ENCODE data around the gene TMEM203. TPM values are rescaled to one million over a fixed set of nuclear protein-coding genes. Genes with fewer than 3 reads are reported as not detected.

Gene TMEM203, protein sequence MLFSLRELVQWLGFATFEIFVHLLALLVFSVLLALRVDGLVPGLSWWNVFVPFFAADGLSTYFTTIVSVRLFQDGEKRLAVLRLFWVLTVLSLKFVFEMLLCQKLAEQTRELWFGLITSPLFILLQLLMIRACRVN
- 10 to 100 TPM; 19.3 to 27.3 TPM for total RNA-seq

DNA sequence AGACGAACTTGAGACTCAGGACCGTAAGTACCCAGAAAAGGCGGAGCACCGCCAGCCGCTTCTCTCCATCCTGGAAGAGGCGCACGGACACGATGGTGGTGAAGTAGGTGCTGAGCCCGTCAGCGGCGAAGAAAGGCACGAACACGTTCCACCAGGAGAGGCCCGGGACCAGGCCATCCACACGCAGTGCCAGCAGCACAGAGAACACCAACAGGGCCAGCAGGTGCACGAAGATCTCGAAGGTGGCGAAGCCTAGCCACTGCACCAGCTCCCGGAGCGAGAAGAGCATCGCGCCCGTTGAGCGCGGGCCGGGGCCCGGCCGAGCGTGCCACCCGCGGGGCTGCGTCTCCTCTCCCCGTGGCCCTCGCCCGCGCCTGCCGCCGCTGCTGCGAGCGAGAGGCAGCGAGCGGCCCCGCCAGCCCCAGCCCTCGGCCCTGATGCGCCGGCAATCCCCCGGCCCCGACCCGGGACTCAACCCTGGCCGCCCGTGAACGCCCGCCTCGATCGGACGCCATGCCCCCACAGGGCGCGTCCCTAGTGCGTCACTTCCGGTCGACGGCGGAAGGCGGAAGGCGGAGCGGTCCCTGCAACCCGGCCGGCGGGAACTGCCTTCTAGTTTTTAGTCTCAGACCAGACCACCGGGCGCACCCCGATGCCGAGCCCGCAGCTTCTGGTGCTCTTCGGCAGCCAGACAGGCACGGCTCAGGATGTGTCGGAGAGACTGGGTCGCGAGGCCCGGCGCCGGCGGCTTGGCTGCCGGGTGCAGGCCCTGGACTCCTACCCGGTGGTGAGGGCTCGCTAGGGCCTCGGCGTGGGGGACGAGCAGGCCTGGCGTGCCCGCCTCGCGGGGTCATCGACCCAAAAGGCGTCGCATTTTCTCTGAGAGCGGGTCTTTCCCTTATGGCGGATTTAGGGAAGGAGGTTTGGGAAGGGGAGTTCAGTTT is at the start of gene TMEM203, which contains the start of gene NDOR1:
TMEM203 (minus strand) TSS at position 523 of the 944 bp plus-strand sequence; CDS start at position 289, 234 bp downstream.
NDOR1 (plus strand) TSS at position 575 of the 944 bp plus-strand sequence; CDS start at position 653, 78 bp downstream.
- Mint-ChIP-seq H3K27me3 (no peaks in the 10 kb centered on the region), H3K27ac (peak within 1 kb of the TSS; percentile 88), H3K4me3 (peak within 1 kb of the TSS; percentile 90), H3K4me1 (peaks cover 15% of the 10 kb centered on the region), H3K36me3 (ENCODE audit: low read depth) (peaks cover 31% of the 10 kb centered on the region), H3K9me3 (no peaks in the 10 kb centered on the region)
- ATAC-seq (replicated peaks) = peak; percentile 61

DNA sequence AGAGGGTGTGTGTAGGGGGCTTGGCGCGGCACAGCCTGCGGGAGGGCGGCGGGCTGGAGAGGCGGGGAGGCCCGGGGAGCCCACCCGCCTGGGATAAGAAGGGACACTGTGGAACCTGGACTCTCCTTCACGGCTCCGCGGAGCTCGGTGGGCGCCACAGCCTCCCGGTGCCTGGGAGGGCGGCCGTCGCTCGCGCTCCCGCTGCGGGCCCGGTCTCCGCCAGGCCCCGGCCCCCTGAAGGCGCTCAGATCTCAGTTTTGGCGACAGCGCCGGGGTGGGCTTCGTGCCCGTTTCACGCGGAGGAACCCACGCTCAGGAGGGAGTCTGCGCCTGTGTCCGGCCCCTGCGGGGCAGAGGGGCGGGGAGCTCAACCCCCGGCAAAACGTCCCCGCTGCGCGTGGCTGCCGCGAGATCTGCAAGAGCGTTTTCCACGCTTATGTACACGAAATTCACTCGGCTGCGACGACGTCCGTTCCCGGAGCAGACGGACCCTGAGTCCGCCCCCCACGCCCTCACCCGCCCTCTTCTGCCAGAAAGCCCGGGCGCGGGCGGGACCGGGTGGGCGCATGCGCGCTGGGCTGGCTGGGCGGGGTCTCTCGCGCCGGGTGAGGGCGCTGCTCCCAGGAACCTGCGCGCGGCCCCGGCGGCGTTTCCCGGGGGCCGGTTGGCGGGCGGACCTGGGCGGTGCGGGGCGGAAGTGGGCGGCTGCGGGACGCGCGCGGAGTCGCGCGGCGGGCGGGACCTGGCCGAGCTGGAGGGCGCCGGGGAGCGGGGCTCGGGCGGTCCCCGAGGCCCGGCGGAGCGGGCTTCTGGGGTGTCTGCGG is 49.4 kb upstream of the TMEM203 start, which contains the start of gene NELFB:
NELFB (plus strand) TSS at position 704 of the 824 bp plus-strand sequence.
- Mint-ChIP-seq H3K9me3 (no peaks in the 10 kb centered on the region), H3K4me1 (peaks cover 4% of the 10 kb centered on the region), H3K36me3 (ENCODE audit: low read depth) (peaks cover 40% of the 10 kb centered on the region), H3K27me3 (no peaks in the 10 kb centered on the region), H3K4me3 (peak within 1 kb of the TSS; percentile 85), H3K27ac (peak within 1 kb of the TSS; percentile 76)
- peak; percentile 89 for ATAC-seq (replicated peaks)

DNA sequence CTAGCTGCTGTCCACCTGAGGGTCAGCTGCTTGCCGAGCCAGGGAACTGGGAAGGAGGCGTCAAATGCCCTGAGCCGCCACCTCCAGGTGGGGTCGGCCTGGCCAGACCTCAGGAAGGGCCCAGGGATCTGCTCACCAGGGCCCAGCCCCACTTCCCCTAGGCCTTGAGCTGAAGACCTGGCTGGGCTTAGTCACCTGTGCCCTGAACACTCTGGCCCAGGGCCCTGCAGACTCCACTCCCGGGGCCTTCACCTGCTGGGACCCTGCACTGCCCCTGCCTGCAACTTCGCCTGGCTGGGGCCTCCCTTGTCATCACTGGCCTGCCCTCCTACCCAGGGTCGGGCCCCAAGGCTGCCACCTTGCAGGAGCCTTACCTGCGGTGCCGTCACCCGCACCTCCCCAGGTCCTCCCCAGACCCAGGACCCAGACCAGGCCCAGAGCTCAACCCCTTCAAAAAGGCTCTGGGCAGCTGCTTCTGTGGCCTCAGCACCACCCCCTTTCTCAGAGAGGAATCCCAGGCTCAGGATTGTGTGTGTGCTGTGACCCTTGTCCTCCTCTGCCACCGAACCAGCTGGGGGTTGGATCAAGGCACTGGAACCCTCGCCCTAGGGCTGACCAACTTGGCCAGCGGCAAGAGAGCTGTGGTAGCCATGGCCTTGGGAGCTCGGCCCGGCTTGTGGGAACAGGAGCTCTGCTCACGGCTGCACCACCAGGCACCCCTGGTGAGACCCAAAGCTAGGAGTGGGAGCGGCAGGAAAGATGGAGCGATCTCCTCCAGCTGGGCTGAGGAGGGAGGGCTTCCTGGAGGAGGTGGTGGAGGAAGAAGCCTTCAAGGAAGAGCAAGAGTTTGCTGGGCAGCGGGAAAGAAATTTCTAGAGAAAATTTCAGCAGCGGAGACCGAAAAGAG is 48.5 kb upstream of the TMEM203 start:
- ATAC-seq (replicated peaks) = no peak
- no peaks in the 10 kb centered on the region for H3K27me3 Mint-ChIP-seq
- H3K27ac Mint-ChIP-seq = peak overlapping the region; percentile 76
- H3K4me1 Mint-ChIP-seq = peaks cover 4% of the 10 kb centered on the region
- H3K36me3 Mint-ChIP-seq (ENCODE audit: low read depth) = peaks cover 35% of the 10 kb centered on the region
- H3K9me3 Mint-ChIP-seq = no peaks in the 10 kb centered on the region
- peak overlapping the region; percentile 85 for H3K4me3 Mint-ChIP-seq

DNA sequence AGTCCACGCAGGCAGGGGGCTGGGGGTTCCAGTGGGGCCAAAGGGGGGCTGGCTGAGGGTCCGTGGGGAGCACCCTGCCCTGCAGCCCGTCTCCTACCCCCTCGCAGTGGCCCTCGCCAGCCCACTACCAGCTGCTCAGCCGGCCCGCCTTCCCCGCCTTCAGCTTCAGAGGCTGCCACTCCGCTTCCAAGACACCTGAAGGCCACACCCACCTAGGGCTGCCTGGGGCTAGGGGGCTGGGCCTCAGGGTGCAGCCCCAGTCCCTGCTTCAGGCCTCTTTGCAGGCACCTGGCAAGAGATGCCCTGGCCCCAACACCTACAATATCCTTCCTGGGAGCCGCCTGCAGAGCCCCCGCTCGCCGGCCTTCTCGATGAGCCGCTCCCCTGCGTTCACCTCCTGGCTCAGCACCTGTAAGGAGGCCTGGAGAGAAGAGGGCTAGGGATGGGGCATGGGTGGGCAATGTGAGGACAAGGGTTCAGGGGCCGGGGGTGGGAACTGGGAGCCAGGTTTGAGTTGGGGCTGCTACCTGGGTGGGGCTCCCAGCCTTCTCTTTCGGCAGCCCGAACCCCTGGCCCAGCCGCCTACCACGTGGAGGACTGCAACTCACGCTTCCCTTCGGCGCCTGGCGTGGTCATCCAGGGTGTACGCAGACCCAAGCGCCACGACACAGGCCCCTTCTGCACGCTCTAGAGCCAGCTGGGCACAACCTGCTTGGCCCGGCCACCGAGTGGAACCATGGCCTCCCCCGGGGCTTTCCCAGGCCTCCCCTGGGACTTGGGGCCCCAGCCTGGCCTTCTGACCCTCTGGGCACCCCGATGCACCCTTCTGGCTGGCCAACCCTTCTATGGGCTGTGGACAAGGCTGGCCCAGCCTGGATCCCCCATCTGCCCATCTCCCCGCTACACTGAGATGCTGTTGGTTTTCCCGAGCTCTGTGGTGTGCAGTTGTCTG is 47.4 kb upstream of the TMEM203 start:
- H3K9me3 Mint-ChIP-seq = no peaks in the 10 kb centered on the region
- H3K36me3 Mint-ChIP-seq (ENCODE audit: low read depth) = peaks cover 24% of the 10 kb centered on the region
- ATAC-seq (replicated peaks) = no peak
- peaks cover 4% of the 10 kb centered on the region for H3K4me1 Mint-ChIP-seq
- no peak overlapping the region for H3K27ac Mint-ChIP-seq
- no peak overlapping the region for H3K4me3 Mint-ChIP-seq
- H3K27me3 Mint-ChIP-seq = no peaks in the 10 kb centered on the region

DNA sequence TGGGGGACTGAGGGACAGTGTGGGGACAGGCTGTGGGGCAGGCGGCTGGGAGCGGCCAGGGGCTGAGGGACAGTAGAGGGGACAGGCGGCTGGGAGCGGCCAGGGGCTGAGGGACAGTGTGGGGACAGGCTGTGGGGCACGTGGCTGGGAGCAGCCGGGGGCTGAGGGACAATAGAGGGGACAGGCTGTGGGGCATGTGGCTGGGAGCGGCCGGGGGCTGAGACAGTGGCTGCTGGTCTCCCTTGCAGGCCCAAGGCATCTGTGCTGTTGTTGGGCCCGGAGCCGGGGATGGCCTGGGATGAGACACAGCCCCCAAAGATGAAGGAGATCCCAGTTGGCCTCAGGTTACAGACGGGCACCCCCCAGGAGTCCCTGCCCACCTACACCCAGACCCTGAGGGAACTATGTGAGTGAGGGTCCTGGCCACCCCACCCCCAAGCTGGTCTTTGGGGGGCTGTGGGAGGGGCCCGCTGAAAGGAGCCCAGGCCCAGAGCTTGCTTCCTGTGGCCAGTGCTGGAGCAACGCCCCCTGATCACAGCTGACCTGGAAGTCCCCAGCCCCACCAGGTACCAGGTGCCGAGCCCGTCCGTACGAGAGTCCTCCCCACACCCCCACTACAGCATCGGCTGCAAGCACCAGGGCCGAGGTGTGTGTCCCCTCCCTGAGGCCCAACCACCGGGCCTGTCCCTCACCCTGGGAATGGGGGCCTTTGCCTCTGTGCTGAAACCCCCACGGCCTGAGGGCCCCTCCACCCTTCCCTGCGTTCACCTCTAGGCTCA is 46.2 kb upstream of the TMEM203 start:
- ATAC-seq (replicated peaks) = no peak
- no peaks in the 10 kb centered on the region for H3K27me3 Mint-ChIP-seq
- H3K4me3 Mint-ChIP-seq = no peak overlapping the region
- no peaks in the 10 kb centered on the region for H3K9me3 Mint-ChIP-seq
- peaks cover 12% of the 10 kb centered on the region for H3K36me3 Mint-ChIP-seq (ENCODE audit: low read depth)
- peaks cover 4% of the 10 kb centered on the region for H3K4me1 Mint-ChIP-seq
- no peak overlapping the region for H3K27ac Mint-ChIP-seq

DNA sequence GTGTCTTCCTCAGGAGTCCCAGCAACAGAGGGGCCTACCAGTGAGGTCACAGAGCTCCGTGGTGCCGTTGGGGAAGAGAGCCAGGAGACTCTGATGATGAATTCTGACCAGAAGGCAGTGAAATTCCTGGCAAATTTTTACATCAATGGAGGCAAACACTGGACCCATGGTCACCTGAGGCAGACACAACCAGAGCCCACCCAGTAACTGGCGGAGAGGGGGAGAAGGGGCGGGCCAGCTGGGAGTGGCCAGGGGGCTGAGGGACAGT is 45.7 kb upstream of the TMEM203 start, which contains the start of gene STPG3:
STPG3 (plus strand) TSS at position 93 of the 268 bp plus-strand sequence; CDS start at position 94, 1 bp downstream.
- Mint-ChIP-seq H3K36me3 (ENCODE audit: low read depth) (peaks cover 7% of the 10 kb centered on the region), H3K9me3 (no peaks in the 10 kb centered on the region), H3K4me1 (peaks cover 4% of the 10 kb centered on the region), H3K27ac (no peak within 1 kb of the TSS), H3K27me3 (no peaks in the 10 kb centered on the region), H3K4me3 (no peak within 1 kb of the TSS)
- no peak for ATAC-seq (replicated peaks)

DNA sequence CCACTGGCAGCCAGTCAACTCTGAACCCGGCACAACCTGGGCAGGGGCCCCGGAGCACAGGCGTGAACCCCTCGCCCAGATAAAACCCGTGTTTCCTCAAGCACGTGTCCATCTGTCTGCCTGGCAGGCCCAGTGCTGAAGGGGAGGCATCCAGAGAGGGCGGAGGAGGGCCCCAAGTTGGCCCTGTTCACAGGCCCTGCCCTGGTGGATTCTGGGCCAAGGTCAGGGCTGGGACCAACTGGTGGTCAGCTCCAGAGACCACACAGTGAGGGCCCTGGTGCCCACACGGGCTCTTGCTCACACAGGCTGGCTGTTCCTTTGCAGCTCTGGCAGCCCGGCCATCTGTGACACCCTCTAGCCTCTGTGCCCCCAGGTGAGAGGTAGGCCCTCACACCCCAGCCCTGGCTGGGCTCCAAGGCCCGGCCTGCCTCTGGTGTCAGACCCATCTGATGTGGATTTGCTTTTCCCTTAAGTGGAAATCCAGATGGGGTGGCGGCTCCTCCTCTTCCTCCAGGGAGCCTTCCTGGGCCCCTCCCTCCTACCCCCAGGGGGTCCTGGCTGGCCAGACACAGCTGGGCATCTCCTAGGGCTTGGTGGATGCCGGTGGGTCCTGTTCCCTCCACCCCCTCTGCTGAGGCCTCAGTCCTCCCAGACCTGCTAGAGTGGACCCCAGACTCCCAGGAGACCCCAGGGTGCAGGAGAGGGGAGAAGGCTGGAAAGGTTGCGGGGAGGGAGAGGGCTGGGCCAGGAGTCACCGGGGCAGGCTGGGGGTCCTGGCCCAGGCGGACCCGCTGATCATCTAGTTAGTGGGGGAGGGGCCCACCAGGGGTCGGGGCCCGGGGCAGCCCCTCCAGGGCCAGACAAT is 45.1 kb upstream of the TMEM203 start:
- peaks cover 6% of the 10 kb centered on the region for H3K36me3 Mint-ChIP-seq (ENCODE audit: low read depth)
- H3K27ac Mint-ChIP-seq = no peak overlapping the region
- H3K4me1 Mint-ChIP-seq = peaks cover 4% of the 10 kb centered on the region
- no peak for ATAC-seq (replicated peaks)
- no peak overlapping the region for H3K4me3 Mint-ChIP-seq
- no peaks in the 10 kb centered on the region for H3K9me3 Mint-ChIP-seq
- H3K27me3 Mint-ChIP-seq = no peaks in the 10 kb centered on the region

DNA sequence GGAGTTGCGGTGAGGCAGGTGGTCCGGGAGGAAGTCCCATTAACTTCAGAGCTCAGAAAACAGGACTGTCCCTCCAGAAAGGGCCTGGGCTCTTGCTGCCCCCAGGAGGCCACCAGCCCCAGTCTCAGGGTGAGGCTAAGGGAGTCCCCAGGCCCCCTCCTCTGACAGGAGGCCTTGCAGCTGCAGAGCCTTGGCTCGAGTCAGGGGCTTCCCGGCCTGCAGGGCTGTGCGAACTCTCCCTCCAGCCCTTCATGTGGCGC is 42.4 kb upstream of the TMEM203 start:
- Mint-ChIP-seq H3K27ac (no peak overlapping the region), H3K9me3 (no peaks in the 10 kb centered on the region), H3K27me3 (no peaks in the 10 kb centered on the region), H3K4me3 (no peak overlapping the region), H3K36me3 (ENCODE audit: low read depth) (peaks cover 16% of the 10 kb centered on the region), H3K4me1 (no peaks in the 10 kb centered on the region)
- ATAC-seq (replicated peaks) = no peak

DNA sequence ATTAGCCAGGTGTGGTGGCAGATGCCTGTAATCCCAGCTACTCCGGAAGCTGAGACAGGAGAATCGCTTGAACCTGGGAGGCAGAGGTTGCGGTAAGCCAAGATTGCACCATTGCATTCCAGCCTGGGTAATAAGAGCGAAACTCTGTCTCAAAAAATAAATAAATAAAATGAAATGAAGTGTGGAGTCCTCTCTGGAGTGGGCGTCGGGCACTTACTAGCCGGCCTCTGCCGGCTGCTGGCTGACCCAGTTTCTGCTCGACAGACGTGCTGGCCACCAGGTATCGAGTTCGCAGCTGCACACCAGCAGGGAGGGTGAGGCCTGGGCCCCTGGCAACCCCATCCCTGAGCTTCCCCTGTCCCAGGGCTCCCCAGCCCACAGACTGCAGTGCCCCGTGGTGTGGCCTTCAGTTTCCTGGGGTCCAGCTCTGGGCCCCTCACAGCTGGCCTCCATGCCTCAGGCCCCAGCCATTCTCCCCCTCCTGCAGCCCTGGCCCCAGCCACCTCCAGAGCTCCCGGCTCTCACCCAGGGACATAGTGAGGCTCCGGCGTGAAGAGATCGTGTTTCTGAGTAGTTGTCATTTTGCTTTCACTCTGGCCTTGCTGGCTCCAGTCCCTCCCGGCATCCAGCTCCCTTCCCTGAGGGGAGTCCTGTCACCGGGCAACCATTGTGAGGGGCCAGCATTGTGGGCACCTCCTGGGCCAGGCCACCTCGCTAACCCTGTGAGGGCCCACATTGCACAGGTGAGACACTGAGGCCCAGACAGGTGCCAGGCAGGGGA is 41.9 kb upstream of the TMEM203 start:
- no peaks in the 10 kb centered on the region for H3K4me1 Mint-ChIP-seq
- no peaks in the 10 kb centered on the region for H3K27me3 Mint-ChIP-seq
- H3K27ac Mint-ChIP-seq = no peak overlapping the region
- no peak overlapping the region for H3K4me3 Mint-ChIP-seq
- peaks cover 21% of the 10 kb centered on the region for H3K36me3 Mint-ChIP-seq (ENCODE audit: low read depth)
- no peak for ATAC-seq (replicated peaks)
- H3K9me3 Mint-ChIP-seq = no peaks in the 10 kb centered on the region

DNA sequence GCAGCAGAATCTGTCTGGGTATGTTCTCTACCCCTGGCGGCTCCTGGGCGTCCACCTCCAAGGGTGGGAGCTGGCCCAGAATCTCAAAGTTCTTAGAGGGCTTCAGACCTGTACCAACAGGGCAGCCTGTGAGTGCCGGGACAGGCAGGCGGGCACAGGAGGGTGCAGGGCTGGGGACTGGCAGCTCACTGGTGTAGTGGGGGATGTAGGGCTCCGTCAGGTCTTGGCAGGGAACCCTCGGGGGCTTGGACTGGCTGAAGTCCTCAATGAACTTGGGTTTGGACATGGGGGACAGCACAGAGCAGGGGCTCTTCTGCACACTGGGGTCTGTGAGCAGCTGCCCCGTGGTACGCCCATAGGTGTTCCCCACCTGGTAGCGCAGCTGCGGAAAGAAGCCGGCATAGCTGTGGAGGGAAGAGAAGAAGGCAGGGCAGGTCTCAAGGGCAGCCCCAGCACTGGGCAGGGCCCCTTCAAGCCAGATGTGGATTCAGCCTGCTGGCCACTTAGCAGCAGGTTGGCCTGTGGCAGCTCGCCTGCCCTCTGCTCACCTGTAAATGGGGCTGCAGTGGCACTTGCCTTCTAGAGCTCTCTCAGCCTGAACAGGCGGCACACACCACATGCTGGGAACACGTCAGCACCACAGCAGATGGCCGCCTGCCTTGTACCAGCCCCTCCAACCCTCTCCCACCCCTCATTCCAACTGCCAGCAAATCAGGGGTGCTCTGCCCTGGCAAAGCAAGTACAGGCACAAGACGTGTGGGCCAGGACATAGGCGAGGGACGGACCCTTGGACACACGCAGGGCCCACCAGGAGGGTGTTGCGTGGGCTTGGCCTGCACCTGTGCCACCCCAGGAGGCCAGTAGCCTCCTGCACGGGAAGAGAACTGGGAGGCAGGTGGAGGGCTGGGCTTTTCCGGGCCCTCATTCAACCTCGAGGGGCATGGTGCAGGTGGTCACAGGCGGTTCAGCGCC is 40.3 kb upstream of the TMEM203 start:
- no peak for ATAC-seq (replicated peaks)
- H3K36me3 Mint-ChIP-seq (ENCODE audit: low read depth) = peaks cover 33% of the 10 kb centered on the region
- no peaks in the 10 kb centered on the region for H3K27me3 Mint-ChIP-seq
- no peaks in the 10 kb centered on the region for H3K9me3 Mint-ChIP-seq
- H3K4me3 Mint-ChIP-seq = no peak overlapping the region
- peaks cover 5% of the 10 kb centered on the region for H3K4me1 Mint-ChIP-seq
- no peak overlapping the region for H3K27ac Mint-ChIP-seq
